Measurements from ENCODE around the gene CTCFL. TPM values are rescaled to one million over a fixed set of nuclear protein-coding genes. Genes with fewer than 3 reads are reported as not detected.

Gene CTCFL
- total and polyA plus RNA-seq, 2 of the 13 experiments (the other 11 are each of a cell fraction or from before 2014, with no cell fraction given), result 0.04 TPM; not detected in 1

- WGBS (ENCODE audit: low lambda C conversion rate), result 37% methylated on average over 17 of the region's 17 CpGs
- ATAC-seq, result peak; percentile 68
- Histone ChIP-seq H3K79me2 (ENCODE audit: insufficient read depth, low read length) (no peaks in the 10 kb centered on the region), H3K4me2 (ENCODE audit: low read depth, low read length) (peak overlapping the region; percentile 71; the same call in 1 of the 2 replicates), H3K9me3 (ENCODE audit: low read length) (no peaks in the 10 kb centered on the region), H3K4me3 (replicated peaks in 1 of 3; ENCODE audit: insufficient read depth in 1 of 3, low read depth in 2 of 3, low read length in 3 of 3) (peak overlapping the region in 1 of 3 experiments; percentile 45; a peak in 1 of 6 replicates), H3K27ac (ENCODE audit: extremely low read length, insufficient read depth, low read length) (no peak overlapping the region), H3K4me1 (ENCODE audit: insufficient read depth, low read length) (peaks cover 46% of the 10 kb centered on the region), H2AFZ (ENCODE audit: low read length) (no peak overlapping the region), H3K27me3 (ENCODE audit: control insufficient read depth in 1 of 2, insufficient read depth in 2 of 2, low read length in 2 of 2) (peaks cover 2 to 23% of the 10 kb centered on the region in 2 experiments; a peak in 2 of 5 replicates), H3K9ac (ENCODE audit: insufficient read depth, low read depth, low read length) (no peak overlapping the region), H4K20me1 (ENCODE audit: insufficient read depth, low read length) (no peaks in the 10 kb centered on the region), H3K36me3 (replicated peaks in 1 of 2; ENCODE audit: control insufficient read depth in 1 of 2, insufficient read depth in 2 of 2, low read length in 2 of 2) (no peaks in the 10 kb centered on the region)
- intact Hi-C loops (cut with micrococcal nuclease; ENCODE audit: unreplicated experiment) (no loop called here), in situ Hi-C loops (cut with HindIII; ENCODE audit: extremely low pct_ligation_motif_present, low pct_unique_long_range_greater_than_20kb) (no loop called here)
- BruUV-seq (replicated peaks), result no TSS peak
- peak; percentile 50 for DNase-seq (ENCODE audit: low spot score)
- POLR2A ChIA-PET, result interaction anchor here (1.7 to 2.1 kb wide), 4 partner anchors 29 to 64 kb away, joined by 9 to 27 read pairs (median 14); partner anchors contain the start of gene PCK1
- CTCF ChIA-PET (ENCODE audit: low intra/inter-chr PET ratio, low total read pairs), result interaction anchor here (1.3 to 5.7 kb wide), 4 partner anchors 12 to 67 kb away, joined by 6 to 140 read pairs (median 16); no protein-coding TSS in a partner anchor
- FAIRE-seq, result no peak
- TF ChIP-seq EP300 (IDR thresholded peaks at IDR 0.05; ENCODE audit: low read depth in 2 of 2, low read length in 2 of 2), result no peak
- no peak for TF ChIP-seq EP300 (CRISPR knock-in tag; IDR thresholded peaks at IDR 0.05; ENCODE audit: borderline replicate concordance)
- TF ChIP-seq ZFP82 (CRISPR knock-in tag; IDR thresholded peaks at IDR 0.05; ENCODE audit: borderline replicate concordance), result 0 out of 2 replicates have a peak, but pooled peaks have one; percentile 50
- no peak for TF ChIP-seq ZBTB46 (CRISPR knock-in tag; IDR thresholded peaks at IDR 0.05; ENCODE audit: borderline replicate concordance)
- TF ChIP-seq ISX (CRISPR knock-in tag; conservative IDR thresholded peaks at IDR 0.05), result no peak
- TF ChIP-seq YY1 (IDR thresholded peaks at IDR 0.05; ENCODE audit: insufficient read depth, insufficient replicate concordance, low read depth, low read length), result peak; percentile 24
- TF ChIP-seq PITX1 (CRISPR knock-in tag; IDR thresholded peaks at IDR 0.05), result no peak
- TF ChIP-seq CENPT (CRISPR knock-in tag; IDR thresholded peaks at IDR 0.05; ENCODE audit: low read depth), result no peak
- TF ChIP-seq DR1 (CRISPR knock-in tag; IDR thresholded peaks at IDR 0.05), result no peak
- 0 out of 2 replicates have a peak, but pooled peaks have one; percentile 8 for TF ChIP-seq PAXIP1 (CRISPR knock-in tag; conservative IDR thresholded peaks at IDR 0.05)
- TF ChIP-seq MAZ (IDR thresholded peaks at IDR 0.05; ENCODE audit: borderline replicate concordance, low read depth, low read length), result peak; percentile 65; the same call in 1 of the 2 replicates
- TF ChIP-seq MAZ (CRISPR knock-in tag; IDR thresholded peaks at IDR 0.05; ENCODE audit: low read depth), result no peak
- peak; percentile 62 for TF ChIP-seq CTCF (CRISPR knock-in tag; IDR thresholded peaks at IDR 0.05)
- 0 out of 2 replicates have a peak, but pooled peaks have one; percentile 52 for TF ChIP-seq ZNF34 (CRISPR knock-in tag; IDR thresholded peaks at IDR 0.05; ENCODE audit: borderline replicate concordance)
- TF ChIP-seq CHD4 (IDR thresholded peaks at IDR 0.05; ENCODE audit: borderline replicate concordance, low read length), result peak; percentile 69; the same call in 1 of the 2 replicates
These were observed 1.3 kb upstream of the CTCFL start for GRCh38 chr20:57526087-57526884.
